ENCODE measurements around the gene ENTREP3.

Gene ENTREP3

DNA sequence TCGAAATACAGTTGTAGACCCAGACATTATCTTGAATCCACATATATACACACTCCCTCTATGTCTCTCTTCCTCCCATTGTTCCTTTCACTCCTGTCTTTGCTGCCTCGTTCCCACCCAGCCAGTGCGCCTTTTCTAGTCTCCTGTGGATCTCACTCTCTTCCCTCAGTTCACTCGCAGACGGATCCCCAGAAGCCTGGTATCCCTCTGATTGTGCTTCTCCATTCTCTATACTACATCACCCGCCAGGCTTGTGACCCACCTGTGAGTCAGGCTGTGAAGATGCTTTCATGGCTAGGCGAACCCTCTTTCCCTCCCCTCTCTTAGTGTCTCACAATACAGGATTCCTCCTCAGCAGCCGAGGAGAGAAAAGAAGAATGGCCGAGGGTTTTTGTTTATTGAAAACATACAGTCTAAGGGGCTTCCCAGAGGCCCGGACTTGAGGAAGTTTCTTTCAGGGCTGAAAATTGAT, 23.4 kb upstream of the ENTREP3 start:
- TF ChIP-seq, protein P1, sequence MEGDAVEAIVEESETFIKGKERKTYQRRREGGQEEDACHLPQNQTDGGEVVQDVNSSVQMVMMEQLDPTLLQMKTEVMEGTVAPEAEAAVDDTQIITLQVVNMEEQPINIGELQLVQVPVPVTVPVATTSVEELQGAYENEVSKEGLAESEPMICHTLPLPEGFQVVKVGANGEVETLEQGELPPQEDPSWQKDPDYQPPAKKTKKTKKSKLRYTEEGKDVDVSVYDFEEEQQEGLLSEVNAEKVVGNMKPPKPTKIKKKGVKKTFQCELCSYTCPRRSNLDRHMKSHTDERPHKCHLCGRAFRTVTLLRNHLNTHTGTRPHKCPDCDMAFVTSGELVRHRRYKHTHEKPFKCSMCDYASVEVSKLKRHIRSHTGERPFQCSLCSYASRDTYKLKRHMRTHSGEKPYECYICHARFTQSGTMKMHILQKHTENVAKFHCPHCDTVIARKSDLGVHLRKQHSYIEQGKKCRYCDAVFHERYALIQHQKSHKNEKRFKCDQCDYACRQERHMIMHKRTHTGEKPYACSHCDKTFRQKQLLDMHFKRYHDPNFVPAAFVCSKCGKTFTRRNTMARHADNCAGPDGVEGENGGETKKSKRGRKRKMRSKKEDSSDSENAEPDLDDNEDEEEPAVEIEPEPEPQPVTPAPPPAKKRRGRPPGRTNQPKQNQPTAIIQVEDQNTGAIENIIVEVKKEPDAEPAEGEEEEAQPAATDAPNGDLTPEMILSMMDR (IDR thresholded peaks at IDR 0.05; ENCODE audit: insufficient read depth, low read depth, low read length, missing control alignments), result no peak
- DNase-seq (ENCODE audit: low read depth), result peak; percentile 47
- no peak overlapping the region for H3K4me3 ChIP-seq (ENCODE audit: low read length)

DNA sequence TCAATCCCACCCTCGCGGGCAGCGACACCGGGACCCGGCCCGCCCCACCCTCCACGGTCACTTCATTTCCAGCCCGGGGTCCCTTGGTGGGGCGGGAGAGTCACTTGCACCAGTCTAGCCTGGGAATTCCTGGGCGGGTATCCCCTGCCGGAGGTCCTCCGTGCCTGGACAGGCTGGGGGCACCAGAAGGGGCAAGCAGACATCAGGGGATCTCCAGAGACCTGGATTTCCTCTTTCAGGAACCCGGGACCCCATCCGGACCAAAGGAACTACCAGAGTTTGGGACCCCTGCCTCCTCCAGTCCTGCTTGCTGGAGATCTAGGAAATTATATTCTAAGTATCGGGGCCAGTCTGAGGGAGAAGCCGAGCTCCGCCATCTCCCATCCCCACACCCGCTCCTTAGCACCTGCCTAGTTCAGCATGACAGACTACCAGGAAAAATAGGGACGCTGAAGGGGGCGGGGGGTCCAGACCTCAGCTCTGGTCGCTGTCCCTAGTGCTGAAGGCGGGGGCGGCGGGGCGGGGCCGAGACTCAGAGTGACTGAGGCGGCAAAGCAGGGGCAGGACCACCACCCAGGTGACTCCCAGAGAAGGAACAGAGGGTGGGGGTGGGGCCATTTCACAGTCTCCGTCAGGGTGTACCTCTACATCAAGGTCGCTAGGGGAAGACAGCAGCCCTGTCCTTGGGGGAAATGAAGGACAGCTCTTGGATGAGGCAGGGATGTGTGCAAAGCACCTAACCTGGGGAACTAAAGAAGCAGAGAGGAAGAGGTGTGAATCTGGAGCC, 22.8 kb upstream of the ENTREP3 start:
- peak; percentile 59 for DNase-seq (ENCODE audit: low read depth)
- TF ChIP-seq, protein P1 (IDR thresholded peaks at IDR 0.05; ENCODE audit: insufficient read depth, low read depth, low read length, missing control alignments), result peak; percentile 59
- peak overlapping the region; percentile 65 for H3K4me3 ChIP-seq (ENCODE audit: low read length)

DNA sequence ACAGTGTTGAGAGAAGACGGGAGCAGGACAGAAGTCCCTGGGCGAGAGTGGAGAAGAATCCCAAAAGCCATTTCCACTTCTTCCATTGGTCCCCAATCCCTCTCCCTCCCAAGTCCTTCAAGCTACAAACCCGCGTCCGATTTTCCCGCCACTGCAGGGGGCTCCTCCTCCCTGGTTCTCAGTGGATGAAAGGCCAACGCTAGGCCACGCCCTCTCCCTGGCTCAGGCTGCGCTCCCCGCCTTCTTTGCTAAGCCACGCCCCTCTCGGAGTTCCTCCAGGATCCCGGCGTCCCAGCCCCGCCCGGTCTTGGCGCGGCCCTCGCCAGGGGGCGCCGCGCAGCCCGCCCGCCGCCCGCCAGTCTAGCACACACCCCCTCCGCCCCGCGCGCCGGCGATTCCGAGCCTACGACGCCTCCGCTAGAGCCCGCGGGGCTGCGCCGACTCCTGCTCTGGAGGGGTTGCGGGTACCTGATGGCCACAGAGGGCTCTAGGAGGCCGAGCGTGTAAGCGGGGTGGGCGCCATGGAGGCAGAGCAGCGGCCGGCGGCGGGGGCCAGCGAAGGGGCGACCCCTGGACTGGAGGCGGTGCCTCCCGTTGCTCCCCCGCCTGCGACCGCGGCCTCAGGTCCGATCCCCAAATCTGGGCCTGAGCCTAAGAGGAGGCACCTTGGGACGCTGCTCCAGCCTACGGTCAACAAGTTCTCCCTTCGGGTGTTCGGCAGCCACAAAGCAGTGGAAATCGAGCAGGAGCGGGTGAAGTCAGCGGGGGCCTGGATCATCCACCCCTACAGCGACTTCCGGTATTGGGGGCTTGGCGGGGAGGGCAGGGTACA, 22.0 kb upstream of the ENTREP3 start, which contains the start of gene HCN3:
TSS of gene HCN3 (plus strand) at position 394 of the 832 bp plus-strand sequence. CDS start at position 522, 128 bp downstream.
- peak within 1 kb of the TSS; percentile 65 for H3K4me3 ChIP-seq (ENCODE audit: low read length)
- peak; percentile 97 for DNase-seq (ENCODE audit: low read depth)
- TF ChIP-seq, protein P1 (IDR thresholded peaks at IDR 0.05; ENCODE audit: insufficient read depth, low read depth, low read length, missing control alignments), result peak; percentile 35

DNA sequence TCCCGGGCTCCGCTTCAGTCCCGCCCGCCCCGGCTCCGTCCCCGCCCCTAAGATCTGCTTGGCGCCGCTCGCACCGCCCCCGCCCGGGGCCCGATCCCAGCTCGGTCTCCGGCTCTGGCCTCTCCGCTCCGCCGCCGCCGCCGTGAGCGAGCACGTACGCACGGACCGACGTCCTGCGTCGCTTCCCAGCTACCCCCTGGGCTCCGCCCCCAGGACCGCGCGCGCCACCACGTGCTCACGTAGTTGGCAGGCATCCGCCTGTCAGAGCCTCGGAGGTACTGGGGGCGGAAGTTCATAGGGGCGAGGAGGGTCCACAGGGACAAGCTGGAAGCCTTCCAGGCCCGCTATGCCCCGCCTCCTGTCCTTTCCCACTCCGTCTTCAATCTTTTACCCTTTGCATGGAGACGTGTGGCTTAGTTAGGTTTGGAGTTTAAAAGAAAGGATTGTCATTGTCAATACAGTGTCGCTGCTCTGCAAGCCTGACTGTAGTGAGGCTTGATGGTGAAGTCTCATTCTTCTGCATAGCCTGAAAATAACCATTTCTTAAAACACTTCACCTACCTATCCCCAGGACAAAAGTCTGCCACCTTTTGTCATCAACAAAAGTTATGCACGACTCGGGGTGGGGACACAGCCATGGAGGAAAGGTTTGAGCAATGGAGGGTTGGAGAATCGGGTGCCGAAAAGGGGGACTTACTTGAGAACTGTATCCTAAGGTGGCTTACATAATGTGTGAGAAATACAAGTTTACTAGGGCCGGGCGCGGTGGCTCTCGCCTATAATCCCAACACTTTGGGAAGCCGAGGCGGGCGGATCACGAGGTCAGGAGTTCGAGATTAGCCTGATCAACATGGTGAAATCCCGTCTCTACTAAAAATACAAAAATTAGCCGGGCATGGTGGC, 18.3 kb upstream of the ENTREP3 start, which contains the start of gene CLK2:
TSS of gene CLK2 (minus strand) at position 162 of the 903 bp plus-strand sequence. CDS start 2,527 bp downstream, outside the sequence.
- TF ChIP-seq, protein P1 (IDR thresholded peaks at IDR 0.05; ENCODE audit: insufficient read depth, low read depth, low read length, missing control alignments), result no peak
- peak within 1 kb of the TSS; percentile 89 for H3K4me3 ChIP-seq (ENCODE audit: low read length)

DNA sequence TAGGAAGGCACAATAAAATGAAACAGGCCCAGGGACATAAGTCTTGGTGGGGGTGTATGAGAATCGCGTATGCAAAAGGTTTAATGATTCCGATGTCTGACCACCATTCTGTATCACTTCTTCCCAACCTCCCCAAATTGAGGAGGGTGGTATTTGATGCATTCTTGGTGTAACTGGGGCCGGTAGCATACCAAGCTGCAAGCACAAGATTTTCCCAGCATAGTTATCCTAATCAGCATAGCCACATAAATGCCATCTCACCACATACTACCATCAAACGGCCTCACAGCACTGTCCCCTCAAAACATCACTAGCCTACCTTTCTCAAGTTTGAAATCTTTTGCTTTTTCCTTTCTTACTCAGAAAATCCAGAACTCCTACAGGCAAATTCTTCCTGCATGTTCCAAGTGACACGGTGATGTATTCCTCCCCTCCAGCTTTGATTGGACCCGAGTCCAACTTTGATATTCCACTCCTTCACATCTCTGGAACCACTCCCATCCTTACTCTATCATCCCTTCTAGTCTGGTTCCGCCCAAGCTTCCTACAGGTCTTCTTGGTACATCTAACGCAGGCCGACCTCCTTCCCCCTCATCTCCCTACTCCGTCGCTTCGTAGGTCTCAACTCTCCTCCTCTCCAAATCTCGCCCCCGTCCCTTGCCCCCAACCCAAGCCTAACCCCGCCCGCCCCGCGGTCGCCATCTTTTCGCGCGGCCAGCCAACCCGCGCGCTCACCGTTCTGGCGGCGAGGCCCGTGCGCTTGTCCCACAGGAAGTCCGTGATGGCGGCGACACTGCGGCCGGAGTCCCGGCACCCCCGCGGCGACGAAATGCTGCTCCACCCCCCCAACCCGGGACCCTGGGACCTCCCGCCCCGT, 17.4 kb upstream of the ENTREP3 start:
- peak overlapping the region; percentile 89 for H3K4me3 ChIP-seq (ENCODE audit: low read length)
- TF ChIP-seq, protein P1 (IDR thresholded peaks at IDR 0.05; ENCODE audit: insufficient read depth, low read depth, low read length, missing control alignments), result no peak
- peak; percentile 59 for DNase-seq (ENCODE audit: low read depth)

More for the DNA sequence above, 18.3 kb upstream of the ENTREP3 start, which contains the start of gene CLK2:
- peak; percentile 96 for DNase-seq (ENCODE audit: low read depth)
